GM06990 (cell line): Measurements from ENCODE around the gene CCL15.

Experiments
- DNase-seq: peaks from one replicate; pipeline ENCODE4 v3.0.0-alpha.2; 2011; ENCODE audit not compliant: insufficient read length; ENCODE audit errors: extremely low read depth
- H3K27me3 ChIP-seq: replicated peaks from 2 replicates; pipeline ENCODE4 v1.6.0; 2011; ENCODE audit warnings: low read length; ENCODE audit not compliant: control insufficient read depth, insufficient read depth
- H3K36me3 ChIP-seq: 2 replicates; pipeline ENCODE4 v1.5.1; 2011; ENCODE audit warnings: low read length; ENCODE audit not compliant: control insufficient read depth, insufficient read depth
- H3K4me3 ChIP-seq: replicated peaks from 2 replicates; pipeline ENCODE4 v1.5.1; 2011; ENCODE audit warnings: low read depth, mild to moderate bottlenecking, control low read depth, low read length
- CTCF ChIP-seq: IDR thresholded peaks from 2 replicates; pipeline ENCODE4 v1.5.1; 2011; ENCODE audit warnings: low read length, control low read depth, mild to moderate bottlenecking, inconsistent platforms; ENCODE audit not compliant: insufficient read depth, poor library complexity, severe bottlenecking

CCL15 gene

GRCh38 chr17:35963663-35964062 lies 37.7 kb downstream of the CCL15 start:
- TF ChIP-seq CTCF, result no peak
- H3K36me3 ChIP-seq, result no peaks in the 10 kb centered on the region

DNA sequence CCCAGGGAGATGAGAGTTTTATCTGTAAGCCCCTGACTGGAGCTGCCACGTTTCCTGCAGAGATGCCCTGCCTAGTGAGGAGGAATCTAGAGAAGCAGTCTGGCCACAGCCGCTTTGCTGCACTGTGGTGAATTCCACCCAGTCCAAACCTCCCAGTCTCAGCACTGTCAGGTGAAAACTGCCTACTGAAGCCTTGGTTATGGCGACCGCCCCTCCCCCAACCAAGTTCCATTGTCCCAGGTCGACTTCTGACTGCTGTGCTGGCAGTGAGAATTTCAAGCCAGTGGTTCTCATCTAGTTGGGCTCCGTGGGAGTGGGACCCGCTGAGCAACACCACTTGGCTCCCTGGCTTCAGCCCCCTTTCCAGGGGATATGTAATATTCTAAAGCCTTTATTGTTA lies 47.6 kb downstream of the CCL15 start:
- no peaks in the 10 kb centered on the region for H3K36me3 ChIP-seq
- H3K4me3 ChIP-seq, result no peak overlapping the region
- no peaks in the 10 kb centered on the region for H3K27me3 ChIP-seq
- DNase-seq, result no peak
- TF ChIP-seq CTCF, result no peak

More at GRCh38 chr17:35963663-35964062, 37.7 kb downstream of the CCL15 start:
- H3K27me3 ChIP-seq, result no peaks in the 10 kb centered on the region
- no peak overlapping the region for H3K4me3 ChIP-seq
- DNase-seq, result no peak

DNA sequence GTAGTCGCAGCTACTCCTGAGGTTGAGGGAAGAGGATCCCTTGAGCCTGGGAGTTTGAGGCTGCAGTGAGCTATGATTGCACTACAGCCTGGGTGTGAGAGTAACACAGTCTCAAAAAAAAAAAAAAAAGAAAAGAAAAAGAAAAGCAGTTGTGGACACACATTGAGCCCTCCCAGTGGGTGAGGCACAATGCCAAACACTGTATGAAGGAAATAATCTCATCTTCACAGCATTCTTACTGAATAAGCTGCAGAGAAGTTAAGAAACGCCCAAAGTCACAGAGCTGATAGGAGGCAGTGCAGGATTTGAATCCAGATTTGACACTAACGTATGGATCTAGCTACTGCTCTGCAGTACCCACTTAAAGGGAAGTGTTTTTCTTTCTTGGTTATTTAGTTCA lies 52.0 kb downstream of the CCL15 start:
- TF ChIP-seq CTCF, result no peak
- Histone ChIP-seq H3K36me3 (no peaks in the 10 kb centered on the region), H3K4me3 (no peak overlapping the region), H3K27me3 (no peaks in the 10 kb centered on the region)
- no peak for DNase-seq

- Histone ChIP-seq H3K36me3 (no peaks in the 10 kb centered on the region), H3K27me3 (no peaks in the 10 kb centered on the region), H3K4me3 (no peak overlapping the region)
- no peak for DNase-seq
- no peak for TF ChIP-seq CTCF
These were observed 53.3 kb downstream of the CCL15 start for GRCh38 chr17:35948092-35948491.
